Measurements from ENCODE around the gene DYRK3. TPM values are rescaled to one million over a fixed set of nuclear protein-coding genes. Genes with fewer than 3 reads are reported as not detected.

The DYRK3 gene
- total RNA-seq, 1 donor from 2014 or later = 26.6 TPM

- no peak for TF ChIP-seq CTCF (IDR thresholded peaks at IDR 0.05; ENCODE audit: borderline replicate concordance)
- Histone ChIP-seq H3K27ac (replicated peaks) (peak overlapping the region; percentile 70), H3K27me3 (ENCODE audit: low read depth) (no peaks in the 10 kb centered on the region), H3K36me3 (no peaks in the 10 kb centered on the region), H3K4me1 (peaks cover 70% of the 10 kb centered on the region), H3K4me3 (no peak overlapping the region), H3K9me3 (replicated peaks) (no peaks in the 10 kb centered on the region)
- intact Hi-C loops (cut with micrococcal nuclease) = no loop called here
- DNase-seq = no peak
Measured at GRCh38 chr1:206672844-206673758, 37.8 kb downstream of the DYRK3 start.

- intact Hi-C loops (cut with micrococcal nuclease) = no loop called here
- Histone ChIP-seq H3K4me3 (no peak overlapping the region), H3K27ac (replicated peaks) (peak overlapping the region; percentile 70), H3K27me3 (ENCODE audit: low read depth) (no peaks in the 10 kb centered on the region), H3K36me3 (no peaks in the 10 kb centered on the region), H3K9me3 (replicated peaks) (no peaks in the 10 kb centered on the region), H3K4me1 (peaks cover 73% of the 10 kb centered on the region)
- DNase-seq = no peak
- TF ChIP-seq CTCF (IDR thresholded peaks at IDR 0.05; ENCODE audit: borderline replicate concordance) = no peak
Measured at GRCh38 chr1:206674236-206674635, 38.9 kb downstream of the DYRK3 start.

GRCh38 chr1:206674745-206675175 is 39.4 kb downstream of the DYRK3 start:
- H3K36me3 ChIP-seq = no peaks in the 10 kb centered on the region
- DNase-seq = no peak
- H3K27ac ChIP-seq (replicated peaks) = peak overlapping the region; percentile 70
- TF ChIP-seq CTCF (IDR thresholded peaks at IDR 0.05; ENCODE audit: borderline replicate concordance) = no peak
- H3K9me3 ChIP-seq (replicated peaks) = no peaks in the 10 kb centered on the region
- no peaks in the 10 kb centered on the region for H3K27me3 ChIP-seq (ENCODE audit: low read depth)
- H3K4me1 ChIP-seq = peaks cover 79% of the 10 kb centered on the region
- H3K4me3 ChIP-seq = no peak overlapping the region
- intact Hi-C loops (cut with micrococcal nuclease) = no loop called here

GRCh38 chr1:206676499-206676898 is 41.2 kb downstream of the DYRK3 start:
- H3K9me3 ChIP-seq (replicated peaks) = no peaks in the 10 kb centered on the region
- H3K27ac ChIP-seq (replicated peaks) = no peak overlapping the region
- DNase-seq = no peak
- H3K4me3 ChIP-seq = no peak overlapping the region
- intact Hi-C loops (cut with micrococcal nuclease) = no loop called here
- H3K27me3 ChIP-seq (ENCODE audit: low read depth) = no peaks in the 10 kb centered on the region
- no peaks in the 10 kb centered on the region for H3K36me3 ChIP-seq
- peaks cover 67% of the 10 kb centered on the region for H3K4me1 ChIP-seq
- TF ChIP-seq CTCF (IDR thresholded peaks at IDR 0.05; ENCODE audit: borderline replicate concordance) = no peak

- no peaks in the 10 kb centered on the region for H3K9me3 ChIP-seq (replicated peaks)
- TF ChIP-seq CTCF (IDR thresholded peaks at IDR 0.05; ENCODE audit: borderline replicate concordance) = no peak
- intact Hi-C loops (cut with micrococcal nuclease) = no loop called here
Measured at GRCh38 chr1:206678490-206678889, 43.2 kb downstream of the DYRK3 start.

More at GRCh38 chr1:206678490-206678889, 43.2 kb downstream of the DYRK3 start:
- Histone ChIP-seq H3K27ac (replicated peaks) (no peak overlapping the region), H3K27me3 (ENCODE audit: low read depth) (no peaks in the 10 kb centered on the region), H3K4me1 (peaks cover 53% of the 10 kb centered on the region), H3K4me3 (no peak overlapping the region), H3K36me3 (no peaks in the 10 kb centered on the region)
- no peak for DNase-seq
